ENCODE data around the gene GATA2. TPM values are rescaled to one million over a fixed set of nuclear protein-coding genes. Genes with fewer than 3 reads are reported as not detected.

The GATA2 gene
- total RNA-seq, 3 donors from 2014 or later = 6.0 to 14.4 (median 6.6) TPM

DNA sequence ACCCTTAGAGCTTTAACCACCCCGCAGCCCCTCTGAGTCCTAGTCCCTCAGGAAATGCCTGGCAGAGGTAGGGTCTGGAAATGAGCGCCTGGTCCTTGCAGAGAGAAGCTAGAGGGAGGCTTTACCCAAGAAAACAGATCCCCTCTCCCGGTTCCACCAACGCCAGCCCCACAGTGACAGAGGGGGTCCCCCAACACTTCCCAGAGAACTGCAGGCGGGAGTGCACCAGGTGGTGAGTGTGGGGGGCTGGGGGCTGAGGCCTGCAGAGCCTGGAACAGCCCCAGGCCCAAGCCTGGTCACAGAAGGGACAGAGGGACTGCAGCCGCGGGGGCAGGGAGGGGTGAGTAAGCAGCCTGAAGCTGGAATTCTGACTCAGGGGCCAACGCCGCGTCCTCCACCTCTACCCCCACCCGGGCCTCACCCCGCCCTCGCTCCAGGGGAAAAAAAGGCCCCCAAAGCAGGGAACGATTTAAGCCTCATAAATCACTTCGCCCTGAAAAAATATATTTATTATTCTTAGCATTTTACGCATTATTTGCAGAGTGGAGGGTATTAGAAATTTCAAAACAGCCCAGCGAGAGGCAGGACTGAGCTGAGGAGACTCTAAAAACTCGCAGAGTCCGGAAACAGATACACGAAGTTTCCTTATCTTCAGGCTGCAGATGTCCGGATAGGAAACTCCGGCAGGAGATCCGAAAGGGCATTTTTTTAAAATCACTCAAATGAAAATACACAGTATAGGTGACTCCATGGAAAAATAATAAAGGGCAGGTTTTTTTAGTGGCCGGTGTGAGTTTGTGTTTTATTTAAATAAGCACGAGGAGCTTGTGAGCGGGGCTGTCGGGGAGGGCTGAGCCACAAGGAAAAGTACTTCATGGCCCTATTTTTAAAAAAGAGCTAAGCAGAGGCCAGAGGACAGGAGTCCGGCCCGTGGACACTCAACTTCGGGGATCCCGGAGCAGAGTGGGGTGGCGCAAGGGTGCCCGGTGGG is 10.0 kb downstream of the GATA2 start:
- no peaks in the 10 kb centered on the region for H3K9me3 ChIP-seq
- H3K36me3 ChIP-seq = no peaks in the 10 kb centered on the region
- intact Hi-C loops (cut with DNase I; ENCODE audit: low total_unique reads) = loop anchor here (10.0 kb wide), 1 partner anchor 398 kb away; no protein-coding TSS in a partner anchor
- peak in 1 of 3 donors; percentile 37 for TF ChIP-seq POLR2AphosphoS5 (IDR thresholded peaks at IDR 0.05)
- TF ChIP-seq, protein P1, sequence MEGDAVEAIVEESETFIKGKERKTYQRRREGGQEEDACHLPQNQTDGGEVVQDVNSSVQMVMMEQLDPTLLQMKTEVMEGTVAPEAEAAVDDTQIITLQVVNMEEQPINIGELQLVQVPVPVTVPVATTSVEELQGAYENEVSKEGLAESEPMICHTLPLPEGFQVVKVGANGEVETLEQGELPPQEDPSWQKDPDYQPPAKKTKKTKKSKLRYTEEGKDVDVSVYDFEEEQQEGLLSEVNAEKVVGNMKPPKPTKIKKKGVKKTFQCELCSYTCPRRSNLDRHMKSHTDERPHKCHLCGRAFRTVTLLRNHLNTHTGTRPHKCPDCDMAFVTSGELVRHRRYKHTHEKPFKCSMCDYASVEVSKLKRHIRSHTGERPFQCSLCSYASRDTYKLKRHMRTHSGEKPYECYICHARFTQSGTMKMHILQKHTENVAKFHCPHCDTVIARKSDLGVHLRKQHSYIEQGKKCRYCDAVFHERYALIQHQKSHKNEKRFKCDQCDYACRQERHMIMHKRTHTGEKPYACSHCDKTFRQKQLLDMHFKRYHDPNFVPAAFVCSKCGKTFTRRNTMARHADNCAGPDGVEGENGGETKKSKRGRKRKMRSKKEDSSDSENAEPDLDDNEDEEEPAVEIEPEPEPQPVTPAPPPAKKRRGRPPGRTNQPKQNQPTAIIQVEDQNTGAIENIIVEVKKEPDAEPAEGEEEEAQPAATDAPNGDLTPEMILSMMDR (IDR thresholded peaks at IDR 0.05) = no peak
- H3K27ac ChIP-seq = peak overlapping the region in 1 of 2 donors; percentile 33
- peaks cover 3 to 4% of the 10 kb centered on the region in 2 donors for H3K4me1 ChIP-seq
- DNase-seq (ENCODE audit: low spot score in 2 of 2) = no peak
- H3K27me3 ChIP-seq = peaks cover 10 to 87% of the 10 kb centered on the region in 2 donors
- peak overlapping the region in 2 of 3 donors; percentile 7 to 34 for H3K4me3 ChIP-seq

DNA sequence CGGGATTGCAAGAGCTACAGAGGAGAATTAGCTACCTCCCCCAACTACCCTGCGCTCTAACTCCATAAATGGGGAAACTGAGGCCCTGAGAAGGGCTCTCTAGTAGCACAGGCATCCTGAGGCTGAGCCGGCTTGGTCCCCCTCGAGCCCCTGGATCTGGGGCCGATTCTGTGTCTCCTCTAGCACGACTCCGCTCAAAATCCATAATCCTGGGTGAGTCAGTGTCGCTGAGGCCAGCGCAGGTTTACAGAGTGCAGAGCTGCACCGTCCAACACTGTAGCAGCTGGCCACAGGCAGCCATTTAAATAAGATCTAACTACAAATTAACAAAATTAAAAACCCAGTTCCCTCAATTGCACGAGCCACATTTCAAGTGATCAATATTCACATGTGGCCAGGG is 10.8 kb downstream of the GATA2 start:
- H3K4me3 ChIP-seq = no peak overlapping the region
- no peaks in the 10 kb centered on the region for H3K9me3 ChIP-seq

DNA sequence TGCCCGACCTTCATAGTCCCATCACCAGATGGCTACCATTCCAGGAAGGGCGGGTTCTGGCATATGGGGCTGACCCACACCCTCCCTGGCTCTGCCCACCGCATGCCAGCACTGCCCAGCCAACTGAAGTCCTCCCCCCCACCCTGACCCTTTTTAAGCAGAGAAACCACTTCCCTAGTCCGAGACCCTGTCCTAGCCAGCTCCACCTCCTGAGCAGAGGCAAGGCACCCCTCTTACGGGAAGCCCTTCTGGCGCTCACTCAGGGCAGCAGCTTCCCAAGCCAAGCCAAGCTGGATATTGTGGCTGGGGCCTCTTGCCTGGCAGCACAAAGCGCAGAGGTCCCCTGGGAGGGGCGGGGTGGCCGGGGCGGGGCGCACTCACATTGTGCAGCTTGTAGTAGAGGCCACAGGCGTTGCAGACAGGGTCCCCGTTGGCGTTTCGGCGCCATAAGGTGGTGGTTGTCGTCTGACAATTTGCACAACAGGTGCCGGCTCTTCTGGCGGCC is 11.5 kb downstream of the GATA2 start:
- Histone ChIP-seq H3K4me1 (peaks cover 0 to under 1% of the 10 kb centered on the region in 2 donors), H3K4me3 (no peak overlapping the region), H3K27me3 (peaks cover 5 to 73% of the 10 kb centered on the region in 2 donors), H3K36me3 (no peaks in the 10 kb centered on the region), H3K27ac (peak overlapping the region in 1 of 2 donors; percentile 30), H3K9me3 (no peaks in the 10 kb centered on the region)
- intact Hi-C loops (cut with DNase I; ENCODE audit: low total_unique reads) = loop anchor here (10.0 kb wide), 1 partner anchor 397 kb away; no protein-coding TSS in a partner anchor
- no peak for DNase-seq (ENCODE audit: low spot score in 2 of 2)
- TF ChIP-seq POLR2AphosphoS5 (IDR thresholded peaks at IDR 0.05) (no peak), POLR2A (IDR thresholded peaks at IDR 0.05) (no peak)
- TF ChIP-seq, protein P1 (IDR thresholded peaks at IDR 0.05) = no peak

More for the DNA sequence above, 10.8 kb downstream of the GATA2 start:
- H3K36me3 ChIP-seq = no peaks in the 10 kb centered on the region
- H3K27ac ChIP-seq = no peak overlapping the region
- DNase-seq (ENCODE audit: low spot score in 2 of 2) = no peak
- TF ChIP-seq, protein P1 (IDR thresholded peaks at IDR 0.05) = no peak
- TF ChIP-seq POLR2A (IDR thresholded peaks at IDR 0.05) (no peak), POLR2AphosphoS5 (IDR thresholded peaks at IDR 0.05) (no peak)
- H3K4me1 ChIP-seq = peaks cover 3 to 4% of the 10 kb centered on the region in 2 donors
- intact Hi-C loops (cut with DNase I; ENCODE audit: low total_unique reads) = loop anchor here (10.0 kb wide), 1 partner anchor 397 kb away; no protein-coding TSS in a partner anchor
- H3K27me3 ChIP-seq = peaks cover 10 to 79% of the 10 kb centered on the region in 2 donors

DNA sequence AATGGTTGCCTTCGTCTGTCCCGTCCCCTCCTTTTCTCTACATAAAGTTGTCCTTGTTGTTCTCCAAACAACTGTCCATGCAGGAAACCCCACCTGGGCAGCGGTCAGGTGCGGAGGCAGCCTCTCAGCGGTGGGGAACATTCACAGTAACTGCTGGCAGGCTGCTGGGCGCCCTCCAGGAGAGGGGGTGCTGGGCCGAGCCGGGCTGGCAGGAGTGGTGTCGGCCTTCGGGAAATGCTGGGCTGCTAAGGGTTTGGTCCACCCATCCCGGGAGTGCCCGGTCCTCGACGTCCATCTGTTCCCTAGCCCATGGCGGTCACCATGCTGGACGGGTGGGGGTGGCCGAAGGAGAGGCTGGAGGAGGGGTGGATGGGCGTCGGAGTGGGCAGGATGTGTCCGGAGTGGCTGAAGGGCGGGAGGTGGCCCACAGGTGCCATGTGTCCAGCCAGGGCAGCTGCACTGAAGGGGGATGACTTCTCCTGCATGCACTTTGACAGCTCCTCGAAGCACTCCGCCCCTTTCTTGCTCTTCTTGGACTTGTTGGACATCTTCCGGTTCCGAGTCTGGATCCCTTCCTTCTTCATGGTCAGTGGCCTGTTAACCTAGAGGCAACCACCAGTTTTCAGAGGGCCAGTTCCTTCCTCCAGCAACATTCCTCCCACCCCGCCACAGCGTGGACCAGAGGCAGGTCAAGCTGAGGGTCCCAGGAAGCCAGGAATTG is 12.1 kb downstream of the GATA2 start:
- intact Hi-C loops (cut with DNase I; ENCODE audit: low total_unique reads) = loop anchor here (10.0 kb wide), 1 partner anchor 396 kb away; no protein-coding TSS in a partner anchor

More for the DNA sequence above, 12.1 kb downstream of the GATA2 start:
- Histone ChIP-seq H3K9me3 (no peaks in the 10 kb centered on the region), H3K27me3 (peaks cover 3 to 66% of the 10 kb centered on the region in 2 donors), H3K4me1 (no peaks in the 10 kb centered on the region), H3K36me3 (no peaks in the 10 kb centered on the region), H3K4me3 (no peak overlapping the region), H3K27ac (peak overlapping the region in 1 of 2 donors; percentile 30)
- DNase-seq (ENCODE audit: low spot score in 2 of 2) = no peak
- TF ChIP-seq, protein P1 (IDR thresholded peaks at IDR 0.05) = no peak
